ENCODE results near the gene CRKL.
"Not testable (repeated sequence)": the region's sequence is repeated elsewhere in the genome, so short reads cannot be mapped to it uniquely, and the experiment has no call there.

The CRKL gene

DNA sequence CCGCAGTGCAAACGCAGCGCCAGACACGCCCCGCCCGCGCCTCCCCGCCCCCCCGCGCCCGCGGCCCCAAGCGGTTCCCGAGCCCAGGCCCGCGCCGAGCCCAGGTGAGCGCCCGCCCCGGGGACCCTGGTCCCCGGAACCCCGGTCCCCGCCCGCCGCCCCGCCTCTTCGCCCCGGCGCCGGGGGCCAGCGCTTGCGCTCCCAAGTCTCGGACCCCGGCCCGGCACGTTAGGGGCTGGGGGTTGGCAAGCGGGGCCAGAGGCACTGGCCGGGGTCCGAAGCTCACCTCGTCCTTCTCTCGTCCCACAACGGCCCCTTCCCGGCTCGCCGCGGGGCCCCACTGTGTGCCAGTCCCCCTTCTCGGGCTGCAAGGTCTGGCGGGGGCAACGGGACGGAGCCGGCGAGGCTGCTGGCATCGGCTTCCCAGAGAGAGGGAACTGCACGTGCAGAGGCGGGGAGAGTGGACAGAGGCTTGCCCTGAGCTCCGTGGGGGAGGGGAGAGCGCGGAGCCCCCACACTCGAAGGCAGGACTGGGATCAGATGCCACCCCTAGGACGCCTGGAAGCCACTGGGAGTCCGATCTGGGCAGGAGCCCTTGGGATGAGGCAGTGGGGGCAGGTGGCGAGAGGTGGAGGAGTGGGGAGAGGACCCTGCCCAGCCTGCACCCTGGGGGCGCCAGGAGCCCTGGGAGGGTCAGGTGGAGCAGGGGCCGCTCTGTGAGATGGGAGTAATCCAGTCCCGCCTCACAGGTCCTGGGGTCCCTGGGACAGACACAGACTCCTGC is 48.1 kb downstream of the CRKL start:
- in situ Hi-C loops (cut with HindIII; ENCODE audit: low sequenced_read_pairs) = no loop called here

DNA sequence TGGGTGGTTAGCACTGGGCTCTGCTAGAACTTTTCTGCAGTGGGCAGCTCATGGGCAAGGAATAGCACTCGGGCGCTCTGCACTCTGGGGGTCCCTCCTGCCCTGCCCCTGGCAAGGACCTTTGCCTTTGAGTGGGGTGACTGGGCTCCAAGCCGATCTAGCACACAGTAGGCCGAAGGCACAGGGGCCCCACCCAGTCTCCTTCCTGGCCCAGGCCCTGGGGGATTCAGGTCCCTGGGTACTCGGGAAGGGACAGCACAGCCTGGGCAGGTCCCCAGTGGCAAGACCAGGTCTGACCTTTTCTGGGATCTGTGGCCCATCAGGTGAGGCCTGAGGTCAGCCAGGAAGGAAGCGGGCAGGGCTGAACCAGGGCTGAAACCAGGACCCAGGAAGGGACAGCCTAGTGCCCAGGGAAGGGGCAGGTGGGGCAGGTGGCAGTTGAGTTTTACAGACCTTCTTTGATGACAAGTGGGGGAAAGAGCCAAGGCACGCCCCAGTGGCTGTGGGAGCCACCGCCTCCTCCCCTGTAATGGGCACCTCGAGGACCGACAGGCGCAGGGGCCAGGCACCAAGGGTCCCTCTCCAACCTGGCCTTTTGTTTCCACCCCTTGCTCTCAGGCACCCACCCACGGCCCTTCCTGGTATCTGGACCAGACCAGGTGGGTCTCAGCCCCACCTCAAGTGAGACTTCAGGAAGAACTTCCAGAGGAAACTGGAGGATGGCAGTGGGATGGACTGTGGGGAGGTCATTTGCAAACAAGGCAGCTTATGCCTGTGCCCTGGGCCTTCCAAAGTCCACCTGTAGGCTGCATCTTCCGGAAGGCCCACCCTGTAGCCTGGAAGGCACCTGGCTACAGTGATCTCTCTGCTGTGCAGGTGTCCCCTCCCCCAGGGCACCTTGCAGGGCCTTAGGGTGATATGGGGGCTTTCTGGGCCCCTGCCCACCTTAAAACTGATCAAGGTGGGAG is 49.0 kb downstream of the CRKL start:
- in situ Hi-C loops (cut with HindIII; ENCODE audit: low sequenced_read_pairs) = no loop called here

DNA sequence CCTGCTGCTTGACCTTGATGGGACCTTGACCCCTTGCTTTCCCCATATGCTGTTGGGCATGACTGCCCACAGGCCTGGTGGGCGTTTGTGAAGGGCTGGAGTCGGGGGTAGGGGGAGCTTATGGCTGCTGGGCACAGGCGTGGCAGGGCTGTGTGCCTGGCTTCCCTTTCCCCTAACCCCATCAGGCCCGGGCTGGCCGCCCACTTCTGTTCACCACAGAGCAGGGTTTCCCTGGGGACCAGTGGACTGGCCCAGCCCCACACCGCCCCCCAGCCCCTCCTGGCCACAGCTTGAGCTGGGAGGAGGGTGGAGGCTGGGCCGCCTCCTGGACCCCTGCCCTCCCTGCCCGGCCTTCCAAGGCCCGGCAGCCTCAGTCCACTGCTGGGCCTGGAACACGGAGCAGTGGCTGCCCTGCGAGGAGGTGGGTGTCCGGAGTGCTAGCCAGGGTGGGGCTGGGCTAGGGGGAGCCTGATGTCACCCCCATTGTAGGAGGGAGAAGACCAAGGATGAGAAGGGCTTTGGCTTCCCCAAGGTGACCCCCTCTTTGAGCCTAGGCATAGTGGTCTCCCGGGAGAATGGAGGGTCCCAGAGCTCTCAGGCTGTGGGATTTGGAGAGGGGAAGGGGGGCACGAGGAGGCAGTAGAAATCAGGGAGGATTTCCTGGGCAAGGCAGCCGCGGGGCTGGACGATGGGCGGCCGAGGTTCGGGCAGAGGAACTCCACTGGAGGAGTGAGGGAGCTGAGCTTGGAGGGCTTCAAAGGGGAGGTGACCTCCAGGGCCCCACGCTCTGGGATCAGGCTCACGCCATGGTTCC is 49.9 kb downstream of the CRKL start, which contains the start of gene AIFM3:
TSS of gene AIFM3 (plus strand) at position 373 of the 814 bp plus-strand sequence. CDS start 690 bp downstream, outside the sequence.
- in situ Hi-C loops (cut with HindIII; ENCODE audit: low sequenced_read_pairs) = no loop called here

DNA sequence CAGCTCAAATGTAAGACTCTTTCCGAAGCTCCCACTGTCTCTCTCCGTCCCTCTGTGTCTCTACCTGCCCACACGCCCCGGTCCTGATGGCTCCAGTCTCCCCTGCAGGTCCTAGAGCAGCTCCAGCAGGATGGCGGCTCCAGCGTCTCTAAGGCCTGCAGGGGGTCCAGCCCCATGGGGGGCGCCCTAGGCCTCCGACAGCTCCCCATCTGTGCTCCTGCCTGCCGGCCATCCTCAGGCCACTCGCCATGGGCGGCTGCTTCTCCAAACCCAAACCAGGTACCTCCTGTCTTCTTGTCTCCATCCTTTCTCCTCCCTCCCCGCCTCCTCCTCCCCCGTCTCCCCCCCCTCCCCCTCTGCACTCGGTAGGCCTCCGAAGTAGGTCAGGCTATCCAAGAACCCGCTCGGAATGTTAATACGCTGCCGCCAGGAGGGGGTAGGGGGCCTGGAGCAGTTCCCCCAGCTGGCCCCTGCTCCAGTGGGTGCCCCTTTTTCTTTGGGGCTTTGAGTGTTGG is 50.5 kb downstream of the CRKL start:
- in situ Hi-C loops (cut with HindIII; ENCODE audit: low sequenced_read_pairs) = no loop called here

DNA sequence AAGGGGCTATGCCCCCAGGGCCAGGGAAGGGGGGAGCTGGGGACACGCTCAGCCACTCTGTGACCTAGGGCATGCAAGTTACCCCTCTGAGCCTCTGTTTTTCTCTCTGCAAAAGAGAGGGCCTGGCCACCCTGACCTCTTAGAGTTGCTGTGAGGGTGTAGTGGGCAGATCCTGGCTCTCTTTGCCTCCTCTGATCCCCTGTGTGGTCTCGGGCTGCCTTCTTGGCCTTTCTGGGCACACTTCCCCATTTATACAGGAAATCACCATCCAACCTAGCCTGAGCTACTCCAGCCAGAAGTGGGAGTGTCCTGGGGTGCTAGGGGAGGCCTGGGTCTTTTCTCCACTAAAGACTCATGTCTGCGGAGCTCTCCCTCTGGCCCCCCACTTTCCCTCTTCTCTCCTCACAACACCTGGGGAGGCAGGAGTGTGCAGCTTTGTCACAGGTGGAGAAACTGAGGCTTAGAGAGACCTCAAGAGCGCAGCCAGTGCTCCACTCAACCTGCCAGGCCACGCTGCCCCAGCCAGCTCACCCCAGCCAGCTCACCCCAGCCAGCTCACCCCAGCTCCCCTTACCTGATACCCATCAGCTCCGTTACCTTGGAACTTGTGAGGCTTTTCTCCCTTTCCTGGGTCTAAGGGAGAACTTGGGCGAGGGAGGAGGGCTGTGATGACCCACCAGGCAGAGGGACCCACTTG is 51.2 kb downstream of the CRKL start:
- in situ Hi-C loops (cut with HindIII; ENCODE audit: low sequenced_read_pairs) = no loop called here

DNA sequence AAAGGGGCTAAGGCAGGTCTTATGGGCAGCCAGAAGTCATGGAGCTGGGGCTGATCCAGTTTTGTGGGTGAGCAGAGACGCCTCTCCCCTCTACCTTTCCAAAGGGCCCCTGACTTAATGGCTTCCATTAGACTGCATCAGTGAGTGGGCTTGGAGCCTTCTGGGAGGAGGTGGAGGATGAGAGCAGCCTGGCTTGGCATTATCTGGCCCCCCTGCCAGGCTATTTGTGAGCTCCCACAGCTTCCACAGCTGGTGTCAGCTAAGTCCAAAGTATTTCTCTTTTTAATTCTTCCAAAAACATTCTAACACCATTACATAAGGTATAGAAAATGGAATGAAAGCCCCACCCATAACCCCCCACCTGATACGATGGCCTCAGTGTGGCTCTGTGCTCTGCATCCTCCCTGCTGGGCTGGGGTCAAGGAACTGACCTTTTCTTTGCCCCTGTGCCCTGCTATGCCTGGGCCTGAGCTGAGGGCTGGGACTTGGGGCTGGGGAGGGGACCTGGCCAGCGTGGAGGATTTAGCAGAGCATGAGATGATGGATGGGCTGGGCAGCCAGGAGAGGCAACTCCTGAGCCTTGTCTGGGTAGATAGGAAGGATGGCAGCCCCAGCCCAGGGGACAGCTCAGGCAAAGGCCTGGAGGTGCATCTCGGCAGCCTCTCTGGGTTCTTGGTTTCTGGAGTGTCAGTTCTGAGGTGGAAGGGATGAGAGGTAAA is 53.9 kb downstream of the CRKL start:
- in situ Hi-C loops (cut with HindIII; ENCODE audit: low sequenced_read_pairs) = no loop called here

DNA sequence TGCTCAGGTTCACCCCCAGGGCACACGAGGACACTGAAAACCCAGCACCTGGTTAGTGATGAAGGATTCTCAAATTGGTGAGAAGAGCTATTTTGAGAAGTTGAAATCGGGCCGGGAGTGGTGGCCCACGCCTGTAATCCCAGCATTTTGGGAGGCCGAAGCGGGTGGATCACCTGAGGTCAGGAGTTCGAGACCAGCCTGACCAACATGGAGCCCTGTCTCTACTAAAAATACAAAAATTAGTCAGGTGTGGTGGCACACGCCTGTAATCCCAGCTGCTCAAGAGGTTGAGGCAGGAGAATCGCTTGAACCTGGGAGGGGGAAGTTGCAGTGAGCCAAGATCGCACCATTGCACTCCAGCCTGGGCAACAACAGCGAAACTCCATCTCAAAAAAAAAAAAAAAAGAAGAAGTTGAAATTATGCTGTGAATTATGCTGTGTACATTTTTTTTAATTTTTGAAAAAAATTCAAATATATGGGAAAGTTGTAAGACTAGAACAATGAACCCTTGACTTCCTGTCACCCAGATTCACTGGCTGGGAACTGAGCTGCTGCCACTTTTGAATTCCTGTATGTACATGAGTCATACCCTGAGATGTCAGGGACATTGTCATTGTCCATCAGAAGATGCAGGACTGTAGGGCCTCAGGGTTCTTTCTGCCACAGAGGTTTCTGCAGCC is 54.9 kb downstream of the CRKL start:
- in situ Hi-C loops (cut with HindIII; ENCODE audit: low sequenced_read_pairs) = not testable (repeated sequence)

DNA sequence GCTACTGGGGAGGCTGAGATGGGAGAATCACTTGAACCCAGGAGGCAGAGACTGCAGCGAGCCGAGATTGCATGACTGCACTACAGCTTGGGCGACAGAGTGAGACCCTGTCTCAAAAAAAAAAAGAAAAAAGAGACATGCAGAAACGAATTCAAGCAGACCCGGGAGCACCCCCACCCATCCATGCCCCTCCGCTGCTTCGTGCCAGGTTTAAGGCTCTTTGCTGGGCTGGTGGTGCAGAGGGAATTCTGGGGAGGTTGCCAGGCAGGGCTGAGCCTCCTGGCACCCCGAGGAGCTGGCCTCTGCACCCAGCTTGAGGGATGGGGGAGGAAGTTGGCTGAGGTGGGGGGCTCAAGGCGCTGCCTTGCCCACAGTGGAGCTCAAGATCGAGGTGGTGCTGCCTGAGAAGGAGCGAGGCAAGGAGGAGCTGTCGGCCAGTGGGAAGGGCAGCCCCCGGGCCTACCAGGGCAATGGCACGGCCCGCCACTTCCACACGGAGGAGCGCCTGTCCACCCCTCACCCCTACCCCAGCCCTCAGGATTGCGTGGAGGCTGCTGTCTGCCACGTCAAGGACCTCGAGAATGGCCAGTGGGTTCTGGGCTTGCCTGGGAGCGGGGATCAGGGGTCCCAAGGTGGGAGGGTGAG is 55.8 kb downstream of the CRKL start:
- in situ Hi-C loops (cut with HindIII; ENCODE audit: low sequenced_read_pairs) = no loop called here

DNA sequence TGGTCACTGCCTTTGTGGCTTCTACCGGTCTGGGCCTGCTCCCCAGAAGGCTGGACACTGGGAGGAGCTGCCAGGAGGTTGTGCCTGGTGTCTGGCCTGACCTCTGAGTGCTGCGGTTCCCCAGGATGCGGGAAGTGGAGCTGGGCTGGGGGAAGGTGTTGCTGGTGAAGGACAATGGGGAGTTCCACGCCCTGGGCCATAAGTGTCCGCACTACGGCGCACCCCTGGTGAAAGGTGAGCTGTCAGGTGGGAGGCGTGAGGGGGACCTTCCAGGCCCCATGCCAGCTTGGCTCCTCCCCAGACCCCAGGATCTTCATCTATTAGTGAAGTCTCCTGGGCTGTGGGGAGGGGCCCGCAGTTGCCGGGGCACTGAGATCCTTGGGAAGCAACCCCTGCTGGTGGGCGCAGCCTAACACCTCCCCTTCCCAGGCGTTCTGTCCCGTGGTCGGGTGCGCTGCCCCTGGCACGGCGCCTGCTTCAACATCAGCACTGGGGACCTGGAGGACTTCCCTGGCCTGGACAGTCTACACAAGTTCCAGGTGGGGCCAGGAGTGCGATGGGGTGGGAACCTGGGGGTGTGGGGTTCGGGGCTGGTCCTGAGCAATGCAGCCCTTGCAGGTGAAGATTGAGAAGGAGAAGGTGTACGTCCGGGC is 56.6 kb downstream of the CRKL start:
- in situ Hi-C loops (cut with HindIII; ENCODE audit: low sequenced_read_pairs) = no loop called here

DNA sequence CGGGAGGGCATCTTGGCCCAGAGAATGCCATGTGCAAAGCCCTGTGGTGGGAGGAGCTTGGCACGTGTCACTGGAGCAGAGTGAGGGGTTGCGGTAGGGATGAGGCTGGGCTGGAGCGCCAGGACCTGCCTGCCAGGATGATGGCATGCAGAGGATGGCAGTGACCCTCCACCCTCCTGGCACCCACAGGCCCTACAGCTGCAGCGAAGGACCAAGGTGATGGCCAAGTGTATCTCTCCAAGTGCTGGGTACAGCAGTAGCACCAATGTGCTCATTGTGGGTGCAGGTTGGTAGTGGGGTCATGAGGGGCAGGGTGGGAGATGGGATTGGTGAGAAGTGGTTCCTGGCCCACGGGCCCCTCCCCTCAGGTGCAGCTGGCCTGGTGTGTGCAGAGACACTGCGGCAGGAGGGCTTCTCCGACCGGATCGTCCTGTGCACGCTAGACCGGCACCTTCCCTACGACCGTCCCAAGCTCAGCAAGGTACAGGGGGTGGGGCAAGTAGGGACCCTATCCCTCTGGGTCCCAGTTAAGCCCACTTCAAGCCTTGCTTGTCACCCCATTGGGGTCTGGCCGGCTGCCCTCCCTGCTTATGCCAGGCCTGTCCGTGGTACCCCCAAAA is 57.2 kb downstream of the CRKL start:
- in situ Hi-C loops (cut with HindIII; ENCODE audit: low sequenced_read_pairs) = no loop called here

DNA sequence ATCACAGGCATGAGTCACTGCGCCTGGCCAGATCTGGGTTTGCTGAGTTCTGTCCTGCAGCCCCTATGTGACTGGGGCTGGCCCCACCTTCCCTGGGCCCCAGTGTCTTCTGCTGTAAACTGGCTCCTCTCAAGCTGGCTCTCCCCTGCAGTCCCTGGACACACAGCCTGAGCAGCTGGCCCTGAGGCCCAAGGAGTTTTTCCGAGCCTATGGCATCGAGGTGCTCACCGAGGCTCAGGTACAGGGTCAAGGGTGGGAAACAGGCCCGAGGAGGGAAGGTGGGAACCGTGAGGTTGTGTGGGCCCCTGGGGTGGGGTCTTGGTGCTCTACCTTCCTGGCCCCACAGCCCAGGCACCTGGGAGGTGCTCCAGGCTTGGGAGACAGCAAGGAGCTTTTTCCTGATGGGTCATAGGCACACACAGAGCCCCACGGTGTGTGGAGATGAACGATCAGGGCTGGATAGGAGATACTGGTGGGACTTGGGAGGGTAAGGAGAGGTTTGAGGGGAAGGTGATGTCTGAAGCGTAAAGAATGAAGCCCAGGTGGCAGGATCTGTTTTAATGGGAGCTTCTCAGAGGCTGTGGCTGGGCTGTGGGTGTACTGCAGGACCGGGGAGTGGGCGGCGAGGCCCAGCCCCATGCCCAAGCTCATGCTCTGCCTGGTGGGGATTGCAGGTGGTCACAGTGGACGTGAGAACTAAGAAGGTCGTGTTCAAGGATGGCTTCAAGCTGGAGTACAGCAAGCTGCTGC is 58.5 kb downstream of the CRKL start:
- in situ Hi-C loops (cut with HindIII; ENCODE audit: low sequenced_read_pairs) = no loop called here

DNA sequence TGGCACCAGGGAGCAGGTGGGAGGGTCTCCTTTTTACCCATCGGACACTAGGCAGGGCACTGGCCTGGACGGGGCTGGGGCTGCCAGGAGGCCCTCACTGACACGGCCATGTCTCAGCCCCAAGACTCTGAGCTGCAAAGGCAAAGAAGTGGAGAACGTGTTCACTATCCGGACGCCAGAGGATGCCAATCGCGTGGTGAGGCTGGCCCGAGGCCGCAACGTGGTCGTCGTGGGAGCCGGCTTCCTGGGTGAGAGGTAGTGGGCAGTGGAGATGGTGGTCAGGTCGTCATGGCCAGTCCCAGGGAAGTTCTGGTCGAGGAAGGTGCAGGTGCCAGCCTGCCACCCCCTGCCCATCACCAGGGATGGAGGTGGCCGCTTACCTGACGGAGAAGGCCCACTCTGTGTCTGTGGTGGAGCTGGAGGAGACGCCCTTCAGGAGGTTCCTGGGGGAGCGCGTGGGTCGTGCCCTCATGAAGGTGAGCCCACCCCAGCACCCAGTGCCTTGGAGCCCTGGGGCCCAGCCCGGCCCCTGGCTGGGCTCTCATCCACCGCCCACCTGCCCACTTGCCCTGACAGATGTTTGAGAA is 59.2 kb downstream of the CRKL start:
- in situ Hi-C loops (cut with HindIII; ENCODE audit: low sequenced_read_pairs) = no loop called here

DNA sequence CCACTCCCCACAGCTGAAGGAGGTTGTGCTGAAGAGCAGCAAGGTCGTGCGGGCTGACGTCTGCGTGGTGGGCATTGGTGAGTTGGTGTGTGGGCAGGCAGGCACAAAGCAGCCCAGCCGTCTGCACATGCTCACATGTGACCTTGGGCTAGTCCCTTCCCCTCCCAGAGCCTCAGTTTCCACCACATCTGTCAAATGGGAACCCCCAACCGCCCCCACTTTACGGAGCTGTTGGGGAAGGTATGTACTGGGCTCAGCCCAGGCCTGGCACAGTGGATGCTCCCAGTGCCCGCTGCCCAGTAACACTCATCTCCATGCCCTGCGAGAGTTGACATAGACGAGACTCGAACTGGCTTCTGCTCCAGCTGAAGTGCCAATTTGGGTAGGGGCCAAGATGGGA is 59.8 kb downstream of the CRKL start:
- in situ Hi-C loops (cut with HindIII; ENCODE audit: low sequenced_read_pairs) = no loop called here

DNA sequence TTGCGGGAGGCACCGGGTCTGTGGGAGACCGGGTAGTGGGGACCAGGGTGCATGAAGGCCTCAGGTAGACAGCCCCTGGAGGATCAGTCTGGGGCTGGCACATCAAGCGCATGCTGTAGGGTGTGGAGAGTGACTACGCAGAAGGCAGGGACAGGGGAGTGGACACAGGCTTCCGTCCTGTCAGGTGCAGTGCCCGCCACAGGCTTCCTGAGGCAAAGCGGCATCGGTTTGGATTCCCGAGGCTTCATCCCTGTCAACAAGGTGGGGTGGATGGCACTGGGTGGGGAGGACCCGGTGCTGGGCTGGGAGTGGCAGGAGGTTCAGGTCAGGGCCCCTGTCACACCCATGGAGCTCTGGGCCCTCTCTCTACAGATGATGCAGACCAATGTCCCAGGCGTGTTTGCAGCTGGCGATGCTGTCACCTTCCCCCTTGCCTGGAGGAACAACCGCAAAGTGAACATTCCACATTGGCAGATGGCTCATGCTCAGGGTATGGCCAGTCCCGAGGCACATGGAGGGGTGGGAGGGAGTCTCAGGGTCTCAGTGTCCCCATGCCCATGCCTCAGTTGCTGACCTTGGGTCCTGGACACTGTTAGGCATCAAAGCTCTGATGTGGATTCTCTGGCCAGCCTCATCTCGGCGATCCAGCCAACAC is 60.4 kb downstream of the CRKL start:
- in situ Hi-C loops (cut with HindIII; ENCODE audit: low sequenced_read_pairs) = no loop called here

DNA sequence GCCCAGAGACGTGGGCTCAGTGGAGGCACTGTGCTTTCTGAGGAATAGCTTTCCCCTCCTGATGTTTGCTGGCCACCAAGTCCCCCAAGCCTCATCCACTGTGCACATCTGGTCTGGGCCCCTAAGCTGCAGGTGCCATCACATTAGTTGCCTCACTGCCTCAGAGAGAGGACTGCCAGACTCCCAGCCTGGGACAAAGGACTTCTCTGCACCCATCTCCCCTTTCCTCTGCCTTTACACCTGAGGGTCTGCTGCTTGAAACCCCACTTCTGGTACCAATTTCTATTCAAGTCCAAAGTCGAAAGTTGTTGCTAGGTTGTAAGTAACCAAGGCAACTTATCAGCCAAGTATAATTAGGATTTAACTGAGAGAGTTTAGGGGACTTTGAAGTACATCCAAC is 61.2 kb downstream of the CRKL start:
- in situ Hi-C loops (cut with HindIII; ENCODE audit: low sequenced_read_pairs) = no loop called here

DNA sequence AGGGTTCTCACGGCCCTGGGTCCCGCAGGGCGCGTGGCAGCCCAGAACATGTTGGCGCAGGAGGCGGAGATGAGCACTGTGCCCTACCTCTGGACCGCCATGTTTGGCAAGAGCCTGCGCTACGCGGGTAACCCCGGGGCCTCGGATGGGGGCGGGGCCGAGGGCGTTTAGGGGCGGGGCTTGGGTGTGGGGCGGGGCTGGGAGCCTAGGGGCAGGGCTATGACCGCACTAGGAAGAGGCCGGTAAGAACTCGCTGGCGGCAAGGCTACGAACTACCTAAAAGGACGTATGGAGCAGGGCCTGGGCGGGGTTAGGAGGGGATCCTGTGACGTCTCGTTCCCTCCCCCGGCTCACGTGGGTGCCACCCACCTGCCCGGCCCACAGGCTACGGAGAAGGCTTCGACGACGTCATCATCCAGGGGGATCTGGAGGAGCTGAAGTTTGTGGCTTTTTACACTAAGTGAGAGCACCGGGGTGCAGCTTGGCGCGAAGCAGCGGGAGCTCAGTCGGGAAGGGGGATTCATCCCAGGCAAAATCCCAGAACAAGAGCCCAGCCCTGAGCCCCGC is 62.1 kb downstream of the CRKL start:
- in situ Hi-C loops (cut with HindIII; ENCODE audit: low sequenced_read_pairs) = no loop called here

All from endothelial cell of hepatic sinusoid (primary cell).